Smooth muscle cell (in vitro differentiated cells): ENCODE data around the gene RPS6KB2. TPM values are rescaled to one million over a fixed set of nuclear protein-coding genes. Genes with fewer than 3 reads are reported as not detected.

Source experiments
- DNase-seq: peaks from one replicate; lab custom pipeline; 2025; ENCODE audit not compliant: unreplicated experiment; lab: John Stamatoyannopoulos, UW
- H2AFZ ChIP-seq: fragments of 200-600 bp; sonication (generic); 2 replicates; pipeline ENCODE4 v1.6.0; 2016; ENCODE audit warnings: antibody characterized with exemption, low read depth, mild to moderate bottlenecking
- H3F3A ChIP-seq: fragments of 200-600 bp; sonication (generic); 2 replicates; pipeline ENCODE4 v1.6.0; 2017; ENCODE audit warnings: antibody characterized with exemption, low read depth
- H3K27ac ChIP-seq: fragments of 200-600 bp; sonication (generic); 2 replicates; pipeline ENCODE4 v1.5.1; 2016; ENCODE audit warnings: low read depth, mild to moderate bottlenecking
- H3K27me3 ChIP-seq: fragments of 200-600 bp; sonication (generic); 2 replicates; pipeline ENCODE4 v1.6.1; 2016; ENCODE audit warnings: low read depth, mild to moderate bottlenecking
- H3K36me3 ChIP-seq: fragments of 200-600 bp; sonication (generic); 2 replicates; pipeline ENCODE4 v1.5.1; 2016; ENCODE audit warnings: low read depth
- H3K4me1 ChIP-seq: fragments of 200-600 bp; sonication (generic); 2 replicates; pipeline ENCODE4 v1.5.1; 2016; ENCODE audit warnings: low read depth
- H3K4me2 ChIP-seq: fragments of 200-600 bp; sonication (generic); 2 replicates; pipeline ENCODE4 v1.6.0; 2016; ENCODE audit warnings: mild to moderate bottlenecking
- H3K4me3 ChIP-seq: fragments of 200-600 bp; sonication (generic); 2 replicates; pipeline ENCODE4 v1.5.1; 2016; ENCODE audit warnings: mild to moderate bottlenecking
- H3K79me2 ChIP-seq: fragments of 200-600 bp; sonication (generic); 2 replicates; pipeline ENCODE4 v1.6.0; 2016; ENCODE audit warnings: low read depth, mild to moderate bottlenecking
- H3K9ac ChIP-seq: fragments of 200-600 bp; sonication (generic); 2 replicates; pipeline ENCODE4 v1.6.0; 2016; ENCODE audit warnings: low read depth
- H3K9me3 ChIP-seq: fragments of 200-600 bp; sonication (generic); replicated peaks from 2 replicates; pipeline ENCODE4 v1.5.1; 2016; ENCODE audit warnings: low read depth
- H4K20me1 ChIP-seq: fragments of 200-600 bp; sonication (generic); 2 replicates; pipeline ENCODE4 v1.6.0; 2016; ENCODE audit warnings: low read depth
- CTCF ChIP-seq: fragments of 200-600 bp; sonication (generic); IDR thresholded peaks from 2 replicates; pipeline ENCODE4 v1.5.1; 2017; ENCODE audit warnings: borderline replicate concordance, mild to moderate bottlenecking, antibody characterized with exemption; ENCODE audit not compliant: insufficient read depth, poor library complexity, severe bottlenecking
- WGBS: methylation state at CpG from one replicate; pipeline ENCODE4 v1.1.7; 2016; ENCODE audit warnings: low lambda C conversion rate; 5-methylcytosine and 5-hydroxymethylcytosine counted together
- polyA plus RNA-seq: library from polyadenylated mRNA; unstranded; fragments of >200 nt; fragmentation: Nextera tagmentation; extraction: Ambion mirVana; gene quantifications from 2 replicates; pipeline ENCODE4 v1.2.1, GENCODE V29; 2016
- small RNA-seq: library from RNA; depleted of rRNA; stranded (forward); fragments of <200 nt; gene quantifications from one replicate; pipeline ENCODE3, GENCODE V24; 2014
- total RNA-seq: library from RNA; depleted of rRNA; stranded (reverse); fragments of >200 nt; gene quantifications from 2 replicates; pipeline ENCODE4 v1.2.3, GENCODE V29; 2014

RPS6KB2 gene
- total and polyA plus RNA-seq, 2 experiments from 2014 or later: 66.5 to 107 TPM

GRCh38 chr11:67484847-67485311 is 56.6 kb downstream of the RPS6KB2 start:
- no peaks in the 10 kb centered on the region for H3K27me3 ChIP-seq
- peaks cover 8% of the 10 kb centered on the region for H3K4me1 ChIP-seq
- no peak overlapping the region for H3K27ac ChIP-seq
- peaks cover 5% of the 10 kb centered on the region for H3K79me2 ChIP-seq
- no peak overlapping the region for H3K4me2 ChIP-seq
- H2AFZ ChIP-seq: no peak overlapping the region
- no peak for DNase-seq
- no peaks in the 10 kb centered on the region for H3K36me3 ChIP-seq
- no peaks in the 10 kb centered on the region for H3K9me3 ChIP-seq
- no peaks in the 10 kb centered on the region for H3F3A ChIP-seq
- H3K4me3 ChIP-seq: no peak overlapping the region
- H4K20me1 ChIP-seq: no peaks in the 10 kb centered on the region
- H3K9ac ChIP-seq: no peak overlapping the region
- no peak for TF ChIP-seq CTCF
- 88% methylated on average over 11 of the region's 11 CpGs for WGBS

Small RNA genes within 50 kb of the gene (small RNA-seq; reads per million reads assigned to genes)
- gene RNU6-1238P: not detected

Other genes starting within 250 kb of the RPS6KB2 start
- 18.5 and 22.2 TPM in 2 replicates for gene GRK2, start 162.0 kb upstream of the RPS6KB2 start, total RNA-seq
- 38.9 and 42.5 TPM in 2 replicates for gene GRK2, start 162.0 kb upstream of the RPS6KB2 start, polyA plus RNA-seq
- 29.3 and 34.7 TPM in 2 replicates for gene ANKRD13D, start 139.2 kb upstream of the RPS6KB2 start, total RNA-seq
- 52.0 and 63.2 TPM in 2 replicates for gene ANKRD13D, start 139.2 kb upstream of the RPS6KB2 start, polyA plus RNA-seq
- 14.9 and 23.9 TPM in 2 replicates for gene SSH3, start 125.0 kb upstream of the RPS6KB2 start, total RNA-seq
- gene SSH3, start 125.0 kb upstream of the RPS6KB2 start, polyA plus RNA-seq: 29.3 and 47.5 TPM in 2 replicates
- gene POLD4, start 74.9 kb upstream of the RPS6KB2 start, total RNA-seq: 61.4 and 78.0 TPM in 2 replicates
- gene POLD4, start 74.9 kb upstream of the RPS6KB2 start, polyA plus RNA-seq: 113 and 133 TPM in 2 replicates
- gene CLCF1, start 54.9 kb upstream of the RPS6KB2 start, total RNA-seq: 7.3 and 12.2 TPM in 2 replicates
- 4.6 and 6.2 TPM in 2 replicates for gene CLCF1, start 54.9 kb upstream of the RPS6KB2 start, polyA plus RNA-seq
- gene RAD9A, start 36.5 kb upstream of the RPS6KB2 start, total RNA-seq: 17.3 and 19.5 TPM in 2 replicates
- 20.3 and 21.4 TPM in 2 replicates for gene RAD9A, start 36.5 kb upstream of the RPS6KB2 start, polyA plus RNA-seq
- gene PPP1CA, start 26.6 kb upstream of the RPS6KB2 start, total RNA-seq: 99.3 and 123 TPM in 2 replicates
- 210 and 220 TPM in 2 replicates for gene PPP1CA, start 26.6 kb upstream of the RPS6KB2 start, polyA plus RNA-seq
- not detected in 2 replicates for gene TBC1D10C, start 24.4 kb upstream of the RPS6KB2 start, total RNA-seq
- 0.32 TPM in 1 of 2 replicates, not detected in the other for gene TBC1D10C, start 24.4 kb upstream of the RPS6KB2 start, polyA plus RNA-seq
- 0.36 and 0.85 TPM in 2 replicates for gene CARNS1, start 12.8 kb upstream of the RPS6KB2 start, total RNA-seq
- 1.7 and 3.6 TPM in 2 replicates for gene CARNS1, start 12.8 kb upstream of the RPS6KB2 start, polyA plus RNA-seq
- gene PTPRCAP, start 9.2 kb downstream of the RPS6KB2 start, total RNA-seq: 2.5 TPM in 1 of 2 replicates, not detected in the other
- gene PTPRCAP, start 9.2 kb downstream of the RPS6KB2 start, polyA plus RNA-seq: 1.1 TPM in 2 replicates
- 38.9 and 43.8 TPM in 2 replicates for gene CORO1B, start 15.0 kb downstream of the RPS6KB2 start, total RNA-seq
- 84.6 and 85.8 TPM in 2 replicates for gene CORO1B, start 15.0 kb downstream of the RPS6KB2 start, polyA plus RNA-seq
- gene GPR152, start 24.2 kb downstream of the RPS6KB2 start, total RNA-seq: not detected in 2 replicates
- 0.27 and 0.71 TPM in 2 replicates for gene GPR152, start 24.2 kb downstream of the RPS6KB2 start, polyA plus RNA-seq
- not detected in 2 replicates for gene CABP4, start 26.9 kb downstream of the RPS6KB2 start, total RNA-seq
- gene CABP4, start 26.9 kb downstream of the RPS6KB2 start, polyA plus RNA-seq: 2.1 TPM in 1 of 2 replicates, not detected in the other
- 88.3 and 135 TPM in 2 replicates for gene TMEM134, start 40.8 kb downstream of the RPS6KB2 start, total RNA-seq
- gene TMEM134, start 40.8 kb downstream of the RPS6KB2 start, polyA plus RNA-seq: 114 and 149 TPM in 2 replicates
- 35.3 and 36.8 TPM in 2 replicates for gene AIP, start 54.5 kb downstream of the RPS6KB2 start, total RNA-seq
- 57.8 and 61.5 TPM in 2 replicates for gene AIP, start 54.5 kb downstream of the RPS6KB2 start, polyA plus RNA-seq
- 27.6 and 28.9 TPM in 2 replicates for gene PITPNM1, start 76.9 kb downstream of the RPS6KB2 start, total RNA-seq
- gene PITPNM1, start 76.9 kb downstream of the RPS6KB2 start, polyA plus RNA-seq: 35.0 and 48.2 TPM in 2 replicates
- gene CDK2AP2, start 79.7 kb downstream of the RPS6KB2 start, total RNA-seq: 27.0 and 34.0 TPM in 2 replicates
- 94.2 and 101 TPM in 2 replicates for gene CDK2AP2, start 79.7 kb downstream of the RPS6KB2 start, polyA plus RNA-seq
- gene CABP2, start 95.0 kb downstream of the RPS6KB2 start, total RNA-seq: not detected in 2 replicates
- gene CABP2, start 95.0 kb downstream of the RPS6KB2 start, polyA plus RNA-seq: not detected in 2 replicates
- 739 and 874 TPM in 2 replicates for gene GSTP1, start 155.3 kb downstream of the RPS6KB2 start, total RNA-seq
- 1,489 and 1,525 TPM in 2 replicates for gene GSTP1, start 155.3 kb downstream of the RPS6KB2 start, polyA plus RNA-seq
- gene NDUFV1, start 178.4 kb downstream of the RPS6KB2 start, total RNA-seq: 110 and 111 TPM in 2 replicates
- gene NDUFV1, start 178.4 kb downstream of the RPS6KB2 start, polyA plus RNA-seq: 201 and 207 TPM in 2 replicates
- gene NUDT8, start 201.4 kb downstream of the RPS6KB2 start, total RNA-seq: 0.67 and 9.2 TPM in 2 replicates
- 15.6 and 17.6 TPM in 2 replicates for gene NUDT8, start 201.4 kb downstream of the RPS6KB2 start, polyA plus RNA-seq
- gene TBX10, start 211.3 kb downstream of the RPS6KB2 start, total RNA-seq: not detected in 2 replicates
- not detected in 2 replicates for gene TBX10, start 211.3 kb downstream of the RPS6KB2 start, polyA plus RNA-seq
- gene ACY3, start 222.2 kb downstream of the RPS6KB2 start, total RNA-seq: not detected in 2 replicates
- gene ACY3, start 222.2 kb downstream of the RPS6KB2 start, polyA plus RNA-seq: not detected in 2 replicates
- 2.6 and 5.0 TPM in 2 replicates for gene ALDH3B2, start 246.1 kb downstream of the RPS6KB2 start, total RNA-seq
- 0.77 and 3.1 TPM in 2 replicates for gene ALDH3B2, start 246.1 kb downstream of the RPS6KB2 start, polyA plus RNA-seq